ENCODE measurements around the gene SAAL1.

Gene SAAL1

GRCh38 chr11:18081551-18081950 is 24.3 kb downstream of the SAAL1 start:
- peak; percentile 20 for DNase-seq

GRCh38 chr11:18080451-18080850 is 25.4 kb downstream of the SAAL1 start:
- DNase-seq = no peak

- DNase-seq = no peak
These were observed 27.0 kb downstream of the SAAL1 start for GRCh38 chr11:18078909-18079308.

- DNase-seq = no peak
These were observed 30.4 kb downstream of the SAAL1 start for GRCh38 chr11:18075444-18075843.

GRCh38 chr11:18071098-18071705 is 34.7 kb downstream of the SAAL1 start:
- DNase-seq = peak; percentile 60

- DNase-seq = no peak
These were observed 38.5 kb downstream of the SAAL1 start for GRCh38 chr11:18067372-18067771.

- DNase-seq = no peak
These were observed 39.3 kb downstream of the SAAL1 start for GRCh38 chr11:18066626-18067025.

- peak; percentile 73 for DNase-seq
These were observed 40.3 kb downstream of the SAAL1 start for GRCh38 chr11:18065572-18065971.

GRCh38 chr11:18064450-18065054 is 41.3 kb downstream of the SAAL1 start:
- peak; percentile 58 for DNase-seq

- peak; percentile 95 for DNase-seq
These were observed 41.9 kb downstream of the SAAL1 start for GRCh38 chr11:18063862-18064434.

- DNase-seq = peak; percentile 87
These were observed 42.8 kb downstream of the SAAL1 start for GRCh38 chr11:18063125-18063524.

GRCh38 chr11:18061351-18061750 is 44.5 kb downstream of the SAAL1 start:
- no peak for DNase-seq

- peak; percentile 70 for DNase-seq
These were observed 49.2 kb downstream of the SAAL1 start for GRCh38 chr11:18056561-18057181.

GRCh38 chr11:18054511-18055103 is 51.3 kb downstream of the SAAL1 start:
- DNase-seq = no peak

GRCh38 chr11:18050848-18051247 is 55.0 kb downstream of the SAAL1 start:
- DNase-seq = no peak

GRCh38 chr11:18046116-18046777 is 59.6 kb downstream of the SAAL1 start, which contains the start of gene TPH1:
TSS of gene TPH1 (minus strand) at chr11:18046269. CDS start at chr11:18040762, 5,507 bp downstream.
- peak; percentile 14 for DNase-seq

GRCh38 chr11:18036456-18036855 is 69.4 kb downstream of the SAAL1 start:
- DNase-seq = no peak

All from NCI-H2029 treated with DMSO at 0.1 percent for 48 hours (cell line).